GM21526 (cell line): ENCODE measurements around the gene CENPB.
"Not testable (repeated sequence)": the region's sequence is repeated elsewhere in the genome, so short reads cannot be mapped to it uniquely, and the experiment has no call there.

Experiments
- ATAC-seq: cut with Tn5 transposase; IDR thresholded peaks from one replicate; pipeline ENCODE4 v1.9.1; 2021; ENCODE audit warnings: moderate library complexity; ENCODE audit not compliant: unreplicated experiment, low FRiP score

Gene CENPB

DNA sequence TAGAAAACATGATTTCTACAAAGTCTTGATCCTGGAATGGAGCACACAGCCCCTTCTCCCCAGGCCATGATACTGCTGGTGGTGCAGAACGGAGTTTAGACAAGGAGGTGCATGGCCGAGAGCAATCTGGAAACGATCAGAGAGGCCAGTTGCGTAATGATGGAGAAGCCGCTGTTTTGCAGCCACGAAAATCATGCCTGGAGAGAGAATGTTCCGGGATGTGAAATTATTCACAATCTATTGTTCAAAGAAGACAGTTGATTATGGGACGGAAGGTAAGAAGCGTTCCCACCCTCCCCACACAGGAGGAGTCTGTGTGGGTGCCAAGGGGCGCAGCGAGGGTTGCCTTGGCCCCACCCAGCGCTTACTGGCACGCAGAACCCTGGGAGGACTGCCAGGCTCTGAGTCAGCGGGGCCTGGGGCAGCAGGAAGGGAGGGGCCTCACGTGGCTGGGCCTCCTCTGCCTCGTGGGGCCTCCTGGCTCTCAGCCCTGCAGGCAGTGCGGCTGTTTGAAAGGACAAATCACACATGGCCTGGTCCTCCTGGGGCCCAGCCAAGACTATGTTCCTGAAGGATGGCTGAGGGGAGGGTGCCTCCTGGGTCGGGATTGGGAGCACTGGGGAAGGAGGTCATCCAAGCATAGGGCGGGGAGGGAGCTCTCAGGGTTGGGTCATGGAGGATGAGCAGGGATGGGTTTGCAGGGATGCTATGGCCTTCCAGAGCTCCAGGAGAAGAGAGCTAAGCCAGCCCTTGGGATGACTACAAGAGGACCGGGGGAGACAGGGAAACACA, 25.1 kb upstream of the CENPB start:
- no peak for ATAC-seq

DNA sequence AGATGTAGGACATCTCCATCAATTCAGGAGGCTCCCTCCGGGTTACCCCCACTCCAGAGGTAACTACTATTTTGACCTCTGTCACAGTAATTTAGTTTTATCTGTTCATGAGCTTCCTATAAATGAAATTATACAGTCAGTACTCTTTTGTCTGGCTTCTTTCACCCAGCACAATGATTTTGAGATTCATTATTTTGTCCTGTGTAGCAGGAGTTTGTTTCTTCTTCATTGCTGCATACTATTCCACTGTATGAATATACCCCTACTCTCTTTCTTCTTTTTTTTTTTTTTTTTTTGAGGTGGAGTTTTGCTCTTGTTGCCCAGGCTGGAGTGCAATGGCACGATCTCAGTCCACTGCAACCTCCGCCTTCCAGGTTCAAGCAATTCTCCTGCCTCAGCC, 22.0 kb upstream of the CENPB start:
- no peak for ATAC-seq

DNA sequence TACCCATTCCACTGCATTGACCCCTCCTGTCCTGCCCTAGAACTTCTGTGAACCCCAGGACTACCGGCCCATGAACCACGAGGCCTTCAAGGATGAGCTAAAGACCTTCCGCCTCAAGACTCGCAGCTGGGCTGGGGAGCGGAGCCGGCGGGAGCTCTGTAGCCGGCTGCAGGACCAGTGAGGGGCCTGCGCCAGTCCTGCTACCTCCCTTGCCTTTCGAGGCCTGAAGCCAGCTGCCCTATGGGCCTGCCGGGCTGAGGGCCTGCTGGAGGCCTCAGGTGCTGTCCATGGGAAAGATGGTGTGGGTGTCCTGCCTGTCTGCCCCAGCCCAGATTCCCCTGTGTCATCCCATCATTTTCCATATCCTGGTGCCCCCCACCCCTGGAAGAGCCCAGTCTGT, 18.2 kb upstream of the CENPB start:
- ATAC-seq, result no peak

DNA sequence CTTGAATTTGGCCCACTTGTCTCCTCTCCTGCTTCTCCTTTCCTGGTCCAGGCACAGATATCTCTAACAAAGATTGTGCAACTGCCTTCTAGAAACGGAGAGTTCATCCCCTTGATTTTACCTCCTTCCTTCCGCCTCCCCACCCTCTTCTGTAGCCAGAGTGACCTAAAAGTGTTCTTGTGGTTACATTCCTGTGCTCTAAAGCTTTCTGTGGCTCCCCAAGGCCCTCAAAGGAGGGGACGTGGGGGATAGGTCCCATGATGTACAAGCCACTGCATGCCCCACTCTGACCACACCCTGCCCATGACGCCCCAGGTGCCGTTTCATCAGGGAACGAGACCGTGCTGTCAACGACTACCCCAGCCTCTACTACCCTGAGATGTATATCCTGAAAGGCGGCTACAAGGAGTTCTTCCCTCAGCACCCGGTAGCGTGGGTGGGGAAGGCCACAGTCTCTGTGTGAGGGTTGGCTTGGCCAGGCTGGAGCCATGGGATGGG, 17.8 kb upstream of the CENPB start:
- no peak for ATAC-seq

DNA sequence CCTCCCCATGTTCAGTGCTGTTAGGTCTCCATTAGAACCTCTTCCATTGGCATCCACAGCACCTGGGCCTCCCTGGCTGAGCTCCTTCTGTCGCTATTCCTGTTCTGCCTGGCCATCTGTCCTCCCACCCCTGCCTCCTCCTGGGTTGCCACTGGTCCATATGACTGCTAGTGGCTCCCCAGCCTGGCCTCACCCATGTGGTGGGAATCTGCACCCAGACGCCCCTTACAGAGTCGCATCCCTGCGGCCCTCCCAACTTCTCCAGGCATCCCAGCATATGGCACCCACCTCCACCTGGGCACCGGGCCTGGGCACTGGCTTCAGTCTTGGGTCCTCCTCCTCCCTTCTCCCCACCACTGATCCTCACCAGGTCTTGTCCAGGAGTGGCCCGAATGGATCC, 17.3 kb upstream of the CENPB start:
- ATAC-seq, result no peak

DNA sequence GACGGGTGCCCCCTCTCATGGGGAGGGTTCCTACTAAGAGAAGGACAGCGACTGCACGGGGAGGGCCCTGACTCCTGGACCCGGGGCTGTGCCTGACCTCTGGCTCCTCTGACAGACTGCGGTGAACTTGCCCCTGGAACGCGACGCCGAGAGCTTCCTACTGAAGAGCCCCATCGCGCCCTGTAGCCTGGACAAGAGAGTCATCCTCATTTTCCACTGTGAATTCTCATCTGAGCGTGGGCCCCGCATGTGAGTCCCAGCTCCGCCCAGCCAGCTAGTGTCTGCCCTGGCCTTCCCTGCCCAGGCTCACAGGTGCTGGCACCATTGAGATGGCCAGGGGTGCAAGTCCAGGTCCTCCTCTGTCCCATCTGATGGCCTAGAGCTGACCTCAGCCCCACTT, 16.7 kb upstream of the CENPB start:
- no peak for ATAC-seq

DNA sequence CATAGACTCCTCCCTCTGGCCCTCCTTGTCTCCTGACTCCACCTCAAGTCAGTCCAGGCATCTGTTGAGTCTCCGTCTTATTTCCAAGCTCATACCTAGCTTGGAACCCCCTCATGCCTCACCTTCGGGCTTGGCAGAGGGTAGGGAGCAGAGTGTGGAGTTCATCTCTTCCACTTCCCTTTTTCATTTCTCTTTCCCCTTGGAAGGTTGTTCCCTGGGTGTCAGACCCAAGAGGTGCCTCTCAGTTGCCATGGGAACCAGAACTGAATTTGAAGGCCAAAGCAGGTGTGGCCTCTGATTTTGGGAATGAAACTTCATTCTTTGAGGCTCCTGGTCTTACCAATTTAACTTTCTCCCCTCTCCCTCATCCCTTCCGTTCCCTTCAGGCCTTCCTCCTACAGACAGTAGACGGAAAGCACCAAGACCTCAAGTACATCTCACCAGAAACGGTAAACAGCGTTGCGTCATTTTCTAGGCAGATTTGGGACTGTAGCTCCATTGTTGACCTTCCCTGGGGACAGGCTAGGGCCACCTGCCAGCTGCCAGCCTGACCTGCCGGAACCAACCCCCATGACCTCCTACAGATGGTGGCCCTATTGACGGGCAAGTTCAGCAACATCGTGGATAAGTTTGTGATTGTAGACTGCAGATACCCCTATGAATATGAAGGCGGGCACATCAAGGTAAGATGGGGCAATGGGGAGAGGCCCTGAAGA, 16.1 kb upstream of the CENPB start:
- ATAC-seq, result no peak

DNA sequence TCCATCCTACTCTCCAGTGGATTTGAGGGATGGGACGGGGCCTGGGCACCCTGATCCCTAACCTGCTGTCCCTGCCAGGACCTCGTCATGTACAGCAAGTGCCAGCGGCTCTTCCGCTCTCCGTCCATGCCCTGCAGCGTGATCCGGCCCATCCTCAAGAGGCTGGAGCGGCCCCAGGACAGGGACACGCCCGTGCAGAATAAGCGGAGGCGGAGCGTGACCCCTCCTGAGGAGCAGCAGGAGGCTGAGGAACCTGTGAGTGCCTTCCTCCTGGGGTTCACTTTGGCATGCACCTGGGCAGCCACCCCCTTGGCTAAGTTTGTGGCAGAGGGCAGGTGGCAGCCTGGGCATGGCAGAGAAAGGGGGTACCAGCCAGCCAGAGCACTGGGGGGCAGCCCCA, 15.3 kb upstream of the CENPB start:
- no peak for ATAC-seq

DNA sequence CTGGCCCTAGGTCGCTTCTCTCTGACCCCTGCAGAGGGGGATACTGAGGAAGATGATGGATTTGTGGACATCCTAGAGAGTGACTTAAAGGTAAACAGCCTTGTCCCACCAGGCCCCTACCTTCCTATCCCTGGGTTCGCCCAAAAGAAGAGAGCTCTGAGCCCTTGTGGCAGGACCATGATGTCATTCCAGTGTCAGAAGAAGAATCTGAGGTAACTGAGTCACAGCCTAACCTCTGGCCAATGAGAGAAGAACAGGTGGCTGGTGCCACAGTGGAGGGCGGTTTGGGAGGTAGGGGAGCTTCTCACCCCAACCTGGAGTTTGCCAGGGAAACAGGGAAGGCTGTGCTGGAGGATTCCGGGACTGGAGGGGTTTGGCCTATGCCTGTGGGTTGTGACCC, 14.8 kb upstream of the CENPB start:
- no peak for ATAC-seq

DNA sequence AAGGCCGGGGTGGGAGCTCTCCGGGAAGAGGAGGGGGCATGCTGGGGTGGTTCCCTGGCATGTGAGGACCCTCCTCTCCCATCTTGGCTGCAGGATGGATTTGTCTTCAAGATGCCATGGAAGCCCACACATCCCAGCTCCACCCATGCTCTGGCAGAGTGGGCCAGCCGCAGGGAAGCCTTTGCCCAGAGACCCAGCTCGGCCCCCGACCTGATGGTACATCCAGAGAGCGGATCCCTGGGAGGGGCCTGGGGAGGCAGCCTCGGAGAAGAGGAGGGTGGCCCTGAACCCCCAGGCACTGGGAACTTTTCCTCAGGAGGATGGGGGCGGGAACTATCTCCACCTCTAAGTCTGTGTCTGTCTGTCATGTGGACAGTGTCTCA, 14.3 kb upstream of the CENPB start:
- ATAC-seq, result no peak

DNA sequence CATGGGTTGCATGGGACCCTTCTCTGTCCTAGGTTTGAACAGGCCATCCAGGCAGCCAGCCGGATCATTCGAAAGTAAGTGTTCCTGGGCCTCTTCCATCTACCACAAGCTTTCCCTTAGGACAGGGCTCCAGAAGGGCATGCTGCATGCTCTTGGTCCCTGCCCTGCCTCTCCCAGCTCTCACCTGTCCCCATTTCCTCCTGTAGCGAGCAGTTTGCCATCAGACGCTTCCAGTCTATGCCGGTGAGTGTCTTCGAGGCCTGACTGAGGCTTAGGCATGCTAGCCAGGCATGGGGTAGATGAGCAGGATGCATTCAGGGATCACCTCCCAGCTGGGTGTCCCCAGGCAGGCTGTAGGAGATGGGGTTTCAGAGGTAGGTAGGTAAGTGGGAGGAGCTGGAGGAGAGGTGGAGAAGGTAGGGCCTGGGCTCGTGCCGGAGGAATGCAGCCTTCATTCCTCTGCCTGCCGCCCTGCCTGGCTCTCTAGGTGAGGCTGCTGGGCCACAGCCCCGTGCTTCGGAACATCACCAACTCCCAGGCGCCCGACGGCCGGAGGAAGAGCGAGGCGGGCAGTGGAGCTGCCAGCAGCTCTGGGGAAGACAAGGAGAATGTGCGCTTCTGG, 13.8 kb upstream of the CENPB start:
- ATAC-seq, result no peak

DNA sequence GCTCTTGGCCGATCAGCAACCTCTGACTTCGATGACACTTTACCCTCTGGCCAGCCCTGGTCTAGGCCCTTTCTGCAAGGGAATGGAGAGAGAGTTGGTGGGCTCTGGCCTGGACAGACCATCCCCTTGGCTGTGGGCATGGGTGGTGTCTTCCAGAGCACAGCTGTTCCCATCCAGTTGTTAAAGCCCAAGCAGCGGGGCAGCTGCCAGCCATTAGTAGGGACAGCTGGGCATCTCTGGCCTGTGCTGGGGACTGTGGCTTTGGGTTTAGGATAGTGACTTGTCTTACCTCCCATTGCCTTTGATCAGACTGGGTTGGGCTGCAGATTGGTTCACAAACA, 12.3 kb upstream of the CENPB start:
- ATAC-seq, result no peak

DNA sequence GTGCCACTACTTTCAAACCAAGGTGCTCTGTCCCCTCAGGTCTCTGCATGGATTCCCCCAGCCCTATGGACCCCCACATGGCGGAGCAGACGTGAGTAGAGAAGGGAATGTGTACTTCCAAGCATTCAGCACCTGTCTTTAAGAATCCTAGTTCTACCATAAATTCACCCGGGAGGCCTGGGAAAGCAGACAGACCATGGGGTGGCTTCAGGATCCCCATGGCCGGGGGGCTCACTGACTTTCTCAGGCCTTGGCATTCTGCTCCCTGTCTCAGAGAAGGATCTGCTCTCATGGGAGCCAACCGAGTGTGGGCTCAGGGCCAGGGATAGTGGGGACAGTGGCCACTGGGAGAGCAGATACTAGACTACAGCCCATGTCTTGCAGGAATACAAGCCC, 11.8 kb upstream of the CENPB start:
- no peak for ATAC-seq

DNA sequence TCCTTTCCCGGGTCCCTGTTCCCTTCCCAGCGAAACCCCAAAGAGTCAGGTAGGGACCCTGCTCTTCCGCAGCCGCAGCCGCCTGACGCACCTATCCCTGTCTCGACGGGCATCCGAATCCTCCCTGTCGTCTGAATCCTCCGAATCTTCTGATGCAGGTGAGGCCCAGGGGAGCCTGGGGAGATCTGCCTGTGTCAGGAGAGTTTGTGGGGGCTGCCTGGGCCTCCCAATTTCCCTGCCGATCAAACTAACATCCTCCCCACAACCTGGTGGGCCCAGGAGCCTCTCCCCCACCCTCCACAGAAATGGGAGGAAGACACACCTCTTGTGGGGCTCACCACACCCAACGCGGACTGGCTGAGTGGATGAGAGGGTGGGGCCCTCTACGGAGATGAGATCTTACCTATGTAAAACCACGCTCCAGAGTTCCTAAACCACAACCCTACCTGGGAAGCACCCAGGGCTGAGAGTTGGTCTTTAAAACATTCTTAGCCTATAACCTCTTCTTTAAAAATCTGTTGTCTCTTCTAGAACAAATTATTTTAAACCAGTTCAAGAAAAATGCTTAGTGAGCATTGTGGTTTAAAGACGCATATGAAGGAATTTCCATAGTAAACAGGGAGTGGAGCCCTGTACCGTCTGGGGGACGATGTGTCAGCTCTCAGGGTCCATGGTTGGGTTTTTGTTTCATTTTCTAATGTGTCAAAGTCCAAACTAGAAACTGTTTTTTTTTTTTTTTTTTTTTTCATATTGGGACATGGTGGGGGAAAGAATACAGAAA, 11.2 kb upstream of the CENPB start:
- ATAC-seq, result no peak

DNA sequence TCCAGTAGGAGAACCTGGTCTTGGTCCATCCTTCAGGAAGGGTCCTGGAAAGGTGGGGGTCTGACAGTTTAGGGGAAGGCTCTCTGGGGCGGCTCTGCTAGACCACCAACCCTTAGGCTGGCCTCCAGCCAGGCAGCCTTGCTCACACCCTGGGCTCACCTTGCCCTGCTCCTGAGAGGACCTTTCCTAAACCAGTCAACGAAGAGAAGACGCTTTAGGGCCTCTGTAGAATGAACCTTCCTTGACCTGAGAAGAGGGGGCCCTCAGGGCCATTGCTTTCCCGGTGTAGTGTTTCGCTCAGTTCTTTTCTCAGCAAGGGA, 10.6 kb upstream of the CENPB start:
- ATAC-seq, result no peak

DNA sequence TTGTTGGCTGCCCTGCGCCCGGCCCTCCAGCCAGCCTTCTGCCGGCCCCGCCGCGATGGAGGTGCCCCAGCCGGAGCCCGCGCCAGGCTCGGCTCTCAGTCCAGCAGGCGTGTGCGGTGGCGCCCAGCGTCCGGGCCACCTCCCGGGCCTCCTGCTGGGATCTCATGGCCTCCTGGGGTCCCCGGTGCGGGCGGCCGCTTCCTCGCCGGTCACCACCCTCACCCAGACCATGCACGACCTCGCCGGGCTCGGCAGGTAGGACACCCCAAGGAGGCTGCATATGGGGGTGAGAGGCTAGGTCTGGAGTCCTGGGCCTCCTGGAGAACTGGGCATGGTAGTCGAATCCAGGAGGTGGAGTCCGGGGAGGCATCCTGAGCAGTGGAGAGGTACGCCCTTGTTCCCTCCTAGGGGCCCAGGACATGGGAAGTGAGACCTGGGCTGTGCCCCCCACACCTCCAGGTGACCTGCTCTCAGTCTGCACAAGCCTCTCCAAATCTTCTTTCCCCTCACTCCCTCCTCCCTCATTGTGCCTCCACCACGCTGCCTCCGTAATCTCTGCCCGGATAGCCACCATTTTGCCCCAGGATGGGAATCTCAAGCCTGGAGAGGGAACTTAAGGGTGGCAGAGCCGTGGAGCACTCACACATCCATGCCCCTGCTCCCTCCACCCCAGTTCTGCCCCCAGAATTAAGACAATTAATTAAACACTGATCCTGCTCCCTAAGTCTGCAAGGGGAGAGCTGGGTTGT, 10.1 kb upstream of the CENPB start:
- ATAC-seq, result no peak

DNA sequence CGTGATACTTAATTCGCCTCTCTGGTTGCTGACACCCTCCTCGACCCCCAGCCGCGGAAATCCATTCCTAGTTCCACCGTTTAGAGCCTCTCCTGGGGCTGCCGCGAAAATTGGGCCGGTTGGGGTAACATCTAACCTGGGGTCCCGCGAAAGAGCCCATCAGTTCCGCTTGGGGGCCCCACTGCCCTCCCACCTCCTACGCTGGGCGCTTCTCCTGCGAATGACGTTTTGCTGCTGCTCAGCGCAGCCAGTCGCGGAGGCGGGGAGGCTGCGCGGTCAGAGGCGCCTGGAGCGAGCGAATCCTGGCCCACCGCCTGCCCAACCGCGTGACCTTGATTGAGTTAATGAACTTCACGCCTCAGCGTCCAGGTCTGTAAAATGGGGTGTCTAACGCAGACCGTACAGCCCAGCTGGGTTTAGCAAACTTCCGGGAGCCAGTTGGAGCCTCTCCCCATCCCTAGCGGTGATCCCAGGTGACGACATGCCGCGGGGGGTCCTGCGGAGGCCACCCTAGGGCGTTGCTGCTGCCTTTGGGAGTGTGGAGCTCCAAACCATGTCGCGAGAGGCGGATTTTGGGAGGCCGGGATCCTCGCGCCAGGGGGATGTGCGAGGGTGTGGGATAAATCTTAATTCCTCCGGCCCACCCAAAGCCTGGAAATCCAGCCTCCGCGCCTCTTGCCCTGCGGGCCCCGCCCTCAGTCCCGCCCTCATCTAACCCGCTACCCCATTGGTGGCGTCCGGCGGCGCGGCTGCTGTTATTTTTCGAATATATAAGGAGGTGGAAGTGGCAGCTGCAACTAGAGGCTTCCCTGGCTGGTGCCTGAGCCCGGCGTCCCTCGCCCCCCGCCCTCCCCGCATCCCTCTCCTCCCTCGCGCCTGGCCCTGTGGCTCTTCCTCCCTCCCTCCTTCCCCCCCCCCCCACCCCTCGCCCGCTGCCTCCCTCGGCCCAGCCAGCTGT, 9.2 kb upstream of the CENPB start, which contains the start of gene CDC25B:
Gene CDC25B (plus strand): TSS at position 800 of the 958 bp plus-strand sequence. CDS start 222 bp downstream, outside the sequence.
- ATAC-seq, result peak; percentile 60

DNA sequence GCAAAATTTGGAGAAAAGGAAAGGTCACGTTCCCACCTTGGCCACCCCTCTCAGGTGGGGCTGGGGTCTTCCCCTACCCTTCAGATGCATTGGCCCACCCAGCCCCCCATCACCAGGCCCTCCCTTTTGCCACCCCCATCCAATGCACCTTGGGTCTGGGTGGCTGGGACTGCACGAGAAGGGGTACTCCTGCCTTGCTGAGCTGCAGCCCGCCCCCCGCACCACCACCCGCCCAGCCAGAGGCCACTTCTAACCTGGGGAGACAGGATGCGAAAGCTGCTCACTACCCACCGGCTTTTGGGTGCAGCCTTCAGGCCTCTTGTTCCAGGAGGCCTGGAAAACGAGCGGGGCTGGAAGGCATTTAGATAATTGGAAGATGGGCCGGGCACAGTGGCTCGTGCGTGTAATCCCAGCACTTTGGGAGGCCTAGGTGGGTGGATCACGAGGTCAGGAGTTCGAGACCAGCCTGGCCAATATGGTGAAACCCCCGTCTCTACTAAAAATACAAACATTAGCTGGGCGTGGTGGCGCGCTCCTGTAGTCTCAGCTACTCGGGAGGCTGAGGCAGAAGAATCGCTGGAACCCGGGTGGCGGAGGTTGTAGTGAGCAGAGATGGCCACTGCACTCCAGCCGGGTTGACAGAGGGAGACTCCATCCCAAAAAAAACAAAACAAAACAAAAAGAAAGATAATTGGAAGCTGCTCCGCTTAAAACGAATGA, 8.3 kb upstream of the CENPB start:
- ATAC-seq, result no peak

DNA sequence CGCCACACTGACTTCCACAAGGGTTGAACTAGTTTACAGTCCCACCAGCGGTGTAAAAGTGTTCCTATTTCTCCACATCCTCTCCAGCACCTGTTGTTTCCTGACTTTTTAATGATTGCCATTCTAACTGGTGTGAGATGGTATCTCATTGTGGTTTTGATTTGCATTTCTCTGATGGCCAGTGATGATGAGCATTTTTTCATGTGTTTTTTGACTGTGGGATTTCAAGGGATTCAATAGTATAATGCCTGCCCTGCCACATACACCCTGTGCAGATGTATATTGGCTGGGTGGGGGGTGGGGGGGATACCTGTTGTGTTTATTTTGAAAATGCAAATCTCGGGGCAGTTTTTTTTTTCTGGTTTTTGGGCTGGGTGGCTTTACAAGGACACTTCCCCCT, 7.6 kb upstream of the CENPB start:
- ATAC-seq, result not testable (repeated sequence)
